Peyer's patch (tissue), 4 donors: ENCODE data around the gene RAB3GAP1.

Experiments
- CTCF ChIP-seq, 6 experiments: fragments of 450-650 bp in 4 of 6; fragments of 200-600 bp in 2 of 6; sonication (generic) in 1 of 6; IDR thresholded peaks; one replicate each; pipeline ENCODE4 v1.5.1; 2017 to 2019; ENCODE audit warnings: antibody characterized with exemption in 6 of 6, mild to moderate bottlenecking in 3 of 6, moderate library complexity in 1 of 6
- POLR2A ChIP-seq, 2 donors: fragments of 450-650 bp; IDR thresholded peaks; one replicate each; pipeline ENCODE4 v1.5.1; 2017; ENCODE audit warnings: antibody characterized with exemption in 2 of 2, mild to moderate bottlenecking in 2 of 2, moderate library complexity in 2 of 2

- no peak for TF ChIP-seq CTCF (IDR thresholded peaks at IDR 0.05)
- TF ChIP-seq POLR2A (IDR thresholded peaks at IDR 0.05) = no peak
Observed at GRCh38 chr2:135182190-135182589, 130.1 kb downstream of the RAB3GAP1 start.
